Neural progenitor cell (in vitro differentiated cells): ENCODE results near the gene MCM3. TPM values are rescaled to one million over a fixed set of nuclear protein-coding genes. Genes with fewer than 3 reads are reported as not detected.

Experiments
- DNase-seq: peaks from one replicate; pipeline ENCODE4 v3.0.0-alpha.2; 2016; ENCODE audit warnings: low spot score
- H2AFZ ChIP-seq: fragments of 200-600 bp; sonication (generic); replicated peaks from 2 replicates; pipeline ENCODE4 v1.6.1; 2016; ENCODE audit warnings: antibody characterized with exemption
- H3F3A ChIP-seq: fragments of 200-600 bp; sonication (generic); 2 replicates; pipeline ENCODE4 v1.6.1; 2016; ENCODE audit warnings: antibody characterized with exemption, low read depth
- H3K27ac ChIP-seq: fragments of 200-600 bp; sonication (generic); 2 replicates; pipeline ENCODE4 v1.5.1; 2016; ENCODE audit warnings: mild to moderate bottlenecking
- H3K27me3 ChIP-seq: fragments of 200-600 bp; sonication (generic); 2 replicates; pipeline ENCODE4 v1.6.1; 2016; ENCODE audit warnings: mild to moderate bottlenecking, moderate library complexity
- H3K36me3 ChIP-seq: fragments of 200-600 bp; sonication (generic); 2 replicates; pipeline ENCODE4 v1.5.1; 2016
- H3K4me1 ChIP-seq: fragments of 200-600 bp; sonication (generic); 2 replicates; pipeline ENCODE4 v1.6.1; 2016; ENCODE audit warnings: mixed run types
- H3K4me2 ChIP-seq: fragments of 200-600 bp; sonication (generic); 2 replicates; pipeline ENCODE4 v1.6.1; 2016
- H3K4me3 ChIP-seq: fragments of 200-600 bp; sonication (generic); 2 replicates; pipeline ENCODE4 v1.5.1; 2016
- H3K79me2 ChIP-seq: fragments of 200-600 bp; sonication (generic); 2 replicates; pipeline ENCODE4 v1.6.1; 2016; ENCODE audit warnings: low read depth
- H3K9ac ChIP-seq: fragments of 200-600 bp; sonication (generic); 2 replicates; pipeline ENCODE4 v1.6.1; 2016
- H3K9me3 ChIP-seq: fragments of 200-600 bp; sonication (generic); 2 replicates; pipeline ENCODE4 v1.5.1; 2016; ENCODE audit warnings: low read depth
- H4K20me1 ChIP-seq: fragments of 200-600 bp; sonication (generic); 2 replicates; pipeline ENCODE4 v1.6.1; 2016; ENCODE audit warnings: low read depth
- H3K27ac Mint-ChIP-seq: 3 replicates; pipeline ENCODE4 v1.8.0; 2021; ENCODE audit warnings: mixed read lengths
- H3K27me3 Mint-ChIP-seq: 2 replicates; pipeline ENCODE4 v1.8.0; 2022; ENCODE audit warnings: low read depth, mild to moderate bottlenecking, inconsistent platforms, moderate library complexity, mixed read lengths; ENCODE audit not compliant: insufficient read depth
- H3K36me3 Mint-ChIP-seq: 3 replicates; pipeline ENCODE4 v1.8.0; 2021; ENCODE audit warnings: mixed read lengths
- H3K4me1 Mint-ChIP-seq: 3 replicates; pipeline ENCODE4 v1.8.0; 2021; ENCODE audit warnings: mixed read lengths
- H3K4me3 Mint-ChIP-seq: 3 replicates; pipeline ENCODE4 v1.8.0; 2021; ENCODE audit warnings: mild to moderate bottlenecking, moderate library complexity, mixed read lengths
- H3K9me3 Mint-ChIP-seq: 3 replicates; pipeline ENCODE4 v1.8.0; 2020; ENCODE audit warnings: mixed read lengths
- EZH2 ChIP-seq: fragments of 200-600 bp; sonication (generic); IDR thresholded peaks from 2 replicates; pipeline ENCODE4 v1.6.1; 2017; ENCODE audit warnings: antibody characterized with exemption, mild to moderate bottlenecking, moderate library complexity
- EZH2phosphoT487 ChIP-seq: fragments of 200-600 bp; sonication (generic); IDR thresholded peaks from 2 replicates; pipeline ENCODE4 v1.6.1; 2017; ENCODE audit warnings: antibody characterized with exemption
- total RNA-seq: library from RNA; depleted of rRNA; stranded (reverse); fragments of >200 nt; gene quantifications from 2 replicates; pipeline ENCODE4 v1.2.3, GENCODE V29; 2015; ENCODE audit warnings: low replicate concordance
- TF ChIP-seq, protein P1 (sequence below): fragments of 200-600 bp; sonication (generic); IDR thresholded peaks from 2 replicates; pipeline ENCODE4 v1.5.1; 2017; ENCODE audit warnings: antibody characterized with exemption, mild to moderate bottlenecking

Gene MCM3
- total RNA-seq, 1 donor from 2014 or later, result 224 TPM

DNA sequence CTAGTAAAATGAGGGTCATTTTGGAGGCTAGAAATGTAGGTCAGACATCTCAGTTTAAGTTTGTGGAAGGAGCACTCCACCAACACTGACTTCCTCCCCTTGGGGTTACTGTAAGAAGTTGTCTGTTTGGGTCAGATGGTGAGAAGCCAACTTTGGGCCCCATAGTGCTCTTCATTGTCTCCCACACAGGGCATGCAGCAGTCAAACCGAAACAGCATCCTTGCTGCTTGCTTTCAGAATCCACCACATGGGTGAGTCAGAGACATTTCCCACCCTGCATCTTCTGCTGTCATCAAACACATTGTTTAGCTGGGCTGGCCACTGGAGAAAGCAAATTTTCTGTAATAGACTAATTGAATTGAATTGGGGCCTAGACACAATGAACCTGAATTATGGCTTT lies 57.0 kb downstream of the MCM3 start:
- Histone ChIP-seq H3K4me3 (no peak overlapping the region), H2AFZ (no peak overlapping the region), H3K27ac (no peak overlapping the region), H3K9ac (no peak overlapping the region), H3K9me3 (no peaks in the 10 kb centered on the region), H3K79me2 (no peaks in the 10 kb centered on the region), H3K4me2 (no peak overlapping the region), H4K20me1 (no peaks in the 10 kb centered on the region), H3K27me3 (no peaks in the 10 kb centered on the region), H3K36me3 (no peaks in the 10 kb centered on the region), H3F3A (no peaks in the 10 kb centered on the region), H3K4me1 (no peaks in the 10 kb centered on the region)
- Mint-ChIP-seq H3K27me3 (peaks cover 7% of the 10 kb centered on the region), H3K4me1 (no peaks in the 10 kb centered on the region), H3K4me3 (no peak overlapping the region), H3K36me3 (no peaks in the 10 kb centered on the region), H3K9me3 (no peaks in the 10 kb centered on the region), H3K27ac (no peak overlapping the region)
- DNase-seq, result no peak
- TF ChIP-seq EZH2phosphoT487, result no peak
- no peak for TF ChIP-seq EZH2
- TF ChIP-seq, protein P1, sequence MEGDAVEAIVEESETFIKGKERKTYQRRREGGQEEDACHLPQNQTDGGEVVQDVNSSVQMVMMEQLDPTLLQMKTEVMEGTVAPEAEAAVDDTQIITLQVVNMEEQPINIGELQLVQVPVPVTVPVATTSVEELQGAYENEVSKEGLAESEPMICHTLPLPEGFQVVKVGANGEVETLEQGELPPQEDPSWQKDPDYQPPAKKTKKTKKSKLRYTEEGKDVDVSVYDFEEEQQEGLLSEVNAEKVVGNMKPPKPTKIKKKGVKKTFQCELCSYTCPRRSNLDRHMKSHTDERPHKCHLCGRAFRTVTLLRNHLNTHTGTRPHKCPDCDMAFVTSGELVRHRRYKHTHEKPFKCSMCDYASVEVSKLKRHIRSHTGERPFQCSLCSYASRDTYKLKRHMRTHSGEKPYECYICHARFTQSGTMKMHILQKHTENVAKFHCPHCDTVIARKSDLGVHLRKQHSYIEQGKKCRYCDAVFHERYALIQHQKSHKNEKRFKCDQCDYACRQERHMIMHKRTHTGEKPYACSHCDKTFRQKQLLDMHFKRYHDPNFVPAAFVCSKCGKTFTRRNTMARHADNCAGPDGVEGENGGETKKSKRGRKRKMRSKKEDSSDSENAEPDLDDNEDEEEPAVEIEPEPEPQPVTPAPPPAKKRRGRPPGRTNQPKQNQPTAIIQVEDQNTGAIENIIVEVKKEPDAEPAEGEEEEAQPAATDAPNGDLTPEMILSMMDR, result no peak

DNA sequence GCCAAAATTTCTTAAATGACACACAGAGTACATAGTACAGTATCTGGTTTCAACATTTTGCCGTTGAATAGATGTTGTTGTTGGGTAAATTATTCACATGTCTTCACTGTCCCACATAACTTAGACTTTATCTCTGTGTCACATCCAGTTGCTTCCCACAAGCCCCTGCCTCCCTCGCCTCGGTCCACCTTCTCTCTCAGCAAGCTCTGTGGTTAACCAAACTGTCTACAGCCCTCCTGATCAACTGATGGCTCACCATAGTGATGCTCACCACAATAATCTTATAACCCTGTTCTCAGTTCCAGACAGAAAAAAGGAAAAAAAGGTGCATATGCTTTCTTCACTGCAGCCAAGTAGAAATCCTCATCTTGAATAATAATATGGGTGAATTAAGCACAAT lies 63.2 kb downstream of the MCM3 start:
- Histone ChIP-seq H3K4me2 (no peak overlapping the region), H3K4me1 (no peaks in the 10 kb centered on the region), H2AFZ (no peak overlapping the region), H3K79me2 (no peaks in the 10 kb centered on the region), H4K20me1 (no peaks in the 10 kb centered on the region), H3K27ac (no peak overlapping the region), H3K36me3 (no peaks in the 10 kb centered on the region), H3K4me3 (no peak overlapping the region), H3K9me3 (no peaks in the 10 kb centered on the region), H3F3A (no peaks in the 10 kb centered on the region), H3K9ac (no peak overlapping the region), H3K27me3 (no peaks in the 10 kb centered on the region)
- Mint-ChIP-seq H3K4me3 (no peak overlapping the region), H3K9me3 (no peaks in the 10 kb centered on the region), H3K36me3 (no peaks in the 10 kb centered on the region), H3K4me1 (no peaks in the 10 kb centered on the region), H3K27me3 (peaks cover 3% of the 10 kb centered on the region), H3K27ac (no peak overlapping the region)
- DNase-seq, result no peak
- TF ChIP-seq EZH2phosphoT487 (no peak), EZH2 (no peak)
- TF ChIP-seq, protein P1, result no peak

DNA sequence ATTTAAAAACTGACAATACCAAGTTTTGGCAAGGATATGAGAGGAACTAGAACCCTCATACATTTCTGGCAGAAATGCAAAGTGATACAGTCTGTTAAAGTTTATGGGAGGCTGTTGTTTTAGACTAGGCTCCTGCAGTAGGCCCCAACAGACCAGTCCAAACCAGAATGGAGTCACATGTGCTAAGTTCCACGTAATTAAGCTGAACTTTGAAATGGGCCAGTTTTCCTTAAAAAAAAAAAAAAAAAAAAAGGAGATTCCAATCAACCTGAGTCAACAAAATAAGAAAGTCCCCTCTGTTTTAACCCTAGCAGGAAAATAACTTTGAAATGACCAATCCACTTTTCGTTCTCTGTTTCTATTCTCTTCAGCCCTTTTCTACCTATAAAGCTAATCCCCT lies 66.8 kb downstream of the MCM3 start:
- H4K20me1 ChIP-seq, result no peaks in the 10 kb centered on the region
- H3K4me1 ChIP-seq, result no peaks in the 10 kb centered on the region
- no peaks in the 10 kb centered on the region for H3K79me2 ChIP-seq
- H3K9me3 Mint-ChIP-seq, result no peaks in the 10 kb centered on the region
- H3K27ac ChIP-seq, result no peak overlapping the region
- H3K27ac Mint-ChIP-seq, result no peak overlapping the region
- no peaks in the 10 kb centered on the region for H3F3A ChIP-seq
- no peak overlapping the region for H3K4me3 Mint-ChIP-seq
- DNase-seq, result no peak
- H3K27me3 ChIP-seq, result no peaks in the 10 kb centered on the region
- no peaks in the 10 kb centered on the region for H3K27me3 Mint-ChIP-seq
- no peak overlapping the region for H3K4me2 ChIP-seq
- TF ChIP-seq, protein P1, result no peak
- no peak for TF ChIP-seq EZH2
- TF ChIP-seq EZH2phosphoT487, result no peak
- H3K4me1 Mint-ChIP-seq, result no peaks in the 10 kb centered on the region
- no peaks in the 10 kb centered on the region for H3K9me3 ChIP-seq
- no peaks in the 10 kb centered on the region for H3K36me3 ChIP-seq
- no peak overlapping the region for H3K9ac ChIP-seq
- no peak overlapping the region for H2AFZ ChIP-seq
- no peaks in the 10 kb centered on the region for H3K36me3 Mint-ChIP-seq
- no peak overlapping the region for H3K4me3 ChIP-seq
